NT2/D1 (cell line): ENCODE results near the gene TATDN3.

Experiments used
- SUZ12 ChIP-seq: IDR thresholded peaks from 2 replicates; pipeline ENCODE4 v1.6.1; 2011; ENCODE audit not compliant: insufficient read length, insufficient read depth; ENCODE audit errors: extremely low read depth
- YY1 ChIP-seq: IDR thresholded peaks from 2 replicates; pipeline ENCODE4 v1.6.1; 2011; ENCODE audit not compliant: insufficient read length, insufficient read depth
- ZNF274 ChIP-seq: IDR thresholded peaks from 2 replicates; pipeline ENCODE4 v1.6.1; 2011; ENCODE audit warnings: mild to moderate bottlenecking, low read depth, low read length

DNA sequence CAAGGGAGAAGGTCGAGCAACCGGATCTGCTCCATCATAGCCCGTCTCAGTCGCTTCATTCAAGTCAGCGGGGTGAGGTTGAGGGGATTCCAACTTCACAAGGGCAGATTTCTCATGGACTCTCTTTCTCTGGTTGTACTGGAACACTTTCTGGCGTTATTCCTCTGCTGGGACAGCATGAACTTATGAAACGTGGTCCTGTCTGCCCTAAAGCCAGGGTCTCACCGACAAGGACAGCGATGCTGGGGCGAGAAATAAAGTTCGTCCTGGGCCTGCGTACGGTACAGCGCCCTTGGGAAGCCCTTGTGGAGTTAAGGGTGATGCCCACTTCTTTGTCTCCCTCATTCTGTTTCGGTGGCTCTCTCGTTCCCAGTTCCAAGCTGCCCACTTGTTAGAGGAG lies 65.1 kb downstream of the TATDN3 start:
- TF ChIP-seq YY1 (no peak), SUZ12 (no peak), ZNF274 (no peak)
